Fibroblast of skin of left quadriceps (primary cell): ENCODE results near the gene INSC.

Experiments
- DNase-seq, 2 experiments: peaks; one replicate each; pipeline ENCODE4 v3.0.0-alpha.2; 2013; ENCODE audit warnings: low read depth in 2 of 2

The INSC gene

GRCh38 chr11:15189189-15189588 is 74.5 kb downstream of the INSC start:
- no peak for DNase-seq

GRCh38 chr11:15189641-15190365 is 75.1 kb downstream of the INSC start:
- DNase-seq: no peak

GRCh38 chr11:15190611-15191010 is 75.9 kb downstream of the INSC start:
- DNase-seq: no peak

- no peak for DNase-seq
Observed at GRCh38 chr11:15192005-15192556, 77.4 kb downstream of the INSC start.

GRCh38 chr11:15194671-15195415 is 80.1 kb downstream of the INSC start:
- no peak for DNase-seq

GRCh38 chr11:15195454-15196200 is 80.9 kb downstream of the INSC start:
- no peak for DNase-seq

- no peak for DNase-seq
Observed at GRCh38 chr11:15196704-15197103, 82.0 kb downstream of the INSC start.

GRCh38 chr11:15197696-15198095 is 83.0 kb downstream of the INSC start:
- no peak for DNase-seq

- DNase-seq: no peak
Observed at GRCh38 chr11:15198284-15198683, 83.6 kb downstream of the INSC start.

GRCh38 chr11:15199693-15200092 is 85.0 kb downstream of the INSC start:
- DNase-seq: no peak

- no peak for DNase-seq
Observed at GRCh38 chr11:15200696-15201095, 86.0 kb downstream of the INSC start.

- no peak for DNase-seq
Observed at GRCh38 chr11:15201586-15201985, 86.9 kb downstream of the INSC start.

- DNase-seq: no peak
Observed at GRCh38 chr11:15202626-15203025, 87.9 kb downstream of the INSC start.

- no peak for DNase-seq
Observed at GRCh38 chr11:15204711-15205110, 90.0 kb downstream of the INSC start.

- no peak for DNase-seq
Observed at GRCh38 chr11:15206791-15207190, 92.1 kb downstream of the INSC start.

GRCh38 chr11:15208378-15209222 is 93.9 kb downstream of the INSC start:
- DNase-seq: peak in 1 of 2 experiments; percentile 28

GRCh38 chr11:15212876-15213275 is 98.2 kb downstream of the INSC start:
- no peak for DNase-seq

- no peak for DNase-seq
Observed at GRCh38 chr11:15213471-15214231, 98.9 kb downstream of the INSC start.

GRCh38 chr11:15215005-15215404 is 100.3 kb downstream of the INSC start:
- DNase-seq: no peak

GRCh38 chr11:15216678-15217077 is 102.0 kb downstream of the INSC start:
- DNase-seq: no peak

- DNase-seq: no peak
Observed at GRCh38 chr11:15217416-15217815, 102.7 kb downstream of the INSC start.
